OCI-LY7 (cell line): ENCODE measurements around the gene KRT86.

Source experiments
- CTCF ChIP-seq: fragments of 200-600 bp; sonication (generic); conservative IDR thresholded peaks from 2 replicates; pipeline ENCODE4 v1.5.1; 2014; ENCODE audit warnings: mild to moderate bottlenecking, antibody characterized with exemption, low read length, moderate library complexity, mixed read lengths
- EZH2phosphoT487 ChIP-seq: fragments of 200-600 bp; sonication (generic); IDR thresholded peaks from 2 replicates; pipeline ENCODE4 v1.6.1; 2018; ENCODE audit warnings: low read depth, borderline replicate concordance, mild to moderate bottlenecking, mixed run types, antibody characterized with exemption, low read length, moderate library complexity, mixed read lengths

DNA sequence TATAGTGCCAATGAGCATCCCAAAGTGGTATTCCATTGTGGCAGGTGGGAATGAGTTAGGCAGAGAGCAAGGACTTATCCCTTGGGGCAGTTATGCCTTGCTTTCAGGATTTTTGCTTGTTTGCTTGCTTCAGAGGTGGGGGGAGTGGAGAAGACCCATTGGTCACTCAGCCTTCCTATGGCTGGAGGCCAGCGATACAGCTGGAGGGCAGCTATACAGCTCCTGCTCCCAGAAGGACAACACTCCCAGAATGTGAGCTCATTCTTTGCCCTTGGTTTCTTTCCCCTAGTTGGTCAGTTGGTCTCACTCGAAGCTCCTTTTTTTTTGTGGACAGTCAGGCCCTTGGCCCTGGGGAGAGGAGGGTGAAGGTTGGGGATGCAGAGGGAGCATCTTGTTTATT lies 32.3 kb downstream of the KRT86 start:
- TF ChIP-seq CTCF (no peak), EZH2phosphoT487 (no peak)
